ENCODE results near the gene MEN1. TPM values are rescaled to one million over a fixed set of nuclear protein-coding genes. Genes with fewer than 3 reads are reported as not detected.

MEN1 gene
- total and polyA plus RNA-seq, 2 of the 13 experiments (the other 11 are each of a cell fraction or from before 2014, with no cell fraction given): 20.5 to 27.3 TPM

- TF ChIP-seq ZNF275 (CRISPR knock-in tag; IDR thresholded peaks at IDR 0.05; ENCODE audit: borderline replicate concordance) (no peak), LRRFIP1 (CRISPR knock-in tag; conservative IDR thresholded peaks at IDR 0.05) (no peak), ELF4 (CRISPR knock-in tag; IDR thresholded peaks at IDR 0.05; ENCODE audit: borderline replicate concordance) (peak; percentile 6; the same call in 1 of the 2 replicates), CHCHD3 (CRISPR knock-in tag; IDR thresholded peaks at IDR 0.05) (no peak), TFDP2 (CRISPR knock-in tag; IDR thresholded peaks at IDR 0.05) (no peak), ZNF841 (CRISPR knock-in tag; IDR thresholded peaks at IDR 0.05; ENCODE audit: borderline replicate concordance) (no peak), ZSCAN12 (CRISPR knock-in tag; IDR thresholded peaks at IDR 0.05) (no peak), HDAC6 (IDR thresholded peaks at IDR 0.05; ENCODE audit: low read depth, low read length) (no peak), ZSCAN29 (CRISPR knock-in tag; conservative IDR thresholded peaks at IDR 0.05) (0 out of 2 replicates have a peak, but pooled peaks have one; percentile 12), YEATS4 (CRISPR knock-in tag; IDR thresholded peaks at IDR 0.05; ENCODE audit: borderline replicate concordance) (peak; percentile 67; the same call in 1 of the 2 replicates), NONO (IDR thresholded peaks at IDR 0.05) (no peak), NONO (CRISPR knock-in tag; conservative IDR thresholded peaks at IDR 0.05) (no peak; the same call in 1 of the 2 replicates), MED8 (CRISPR knock-in tag; IDR thresholded peaks at IDR 0.05; ENCODE audit: insufficient replicate concordance) (peak; percentile 46), AFF4 (CRISPR knock-in tag; IDR thresholded peaks at IDR 0.05) (0 out of 2 replicates have a peak, but pooled peaks have one; percentile 55), BRCA1 (CRISPR knock-in tag; IDR thresholded peaks at IDR 0.05) (no peak), ZNF577 (CRISPR knock-in tag; IDR thresholded peaks at IDR 0.05; ENCODE audit: borderline replicate concordance, low read depth) (no peak), ZNF704 (CRISPR knock-in tag; IDR thresholded peaks at IDR 0.05; ENCODE audit: borderline replicate concordance) (no peak), ZNF790 (CRISPR knock-in tag; IDR thresholded peaks at IDR 0.05; ENCODE audit: borderline replicate concordance) (no peak)
These were observed 31.7 kb downstream of the MEN1 start, which contains the start of gene SF1 (continued) for GRCh38 chr11:64778473-64779298.

Measured in HepG2 (cell line).